Chondrocyte (in vitro differentiated cells): Measurements from ENCODE around the gene ZDHHC7. TPM values are rescaled to one million over a fixed set of nuclear protein-coding genes. Genes with fewer than 3 reads are reported as not detected.

Source experiments
- DNase-seq: peaks from one replicate; pipeline ENCODE4 v3.0.0; 2021; ENCODE audit warnings: mixed read lengths, low spot score
- H3K27ac Mint-ChIP-seq: one replicate; pipeline ENCODE4 v1.8.0; 2021; ENCODE audit warnings: mild to moderate bottlenecking, moderate library complexity, mixed read lengths; ENCODE audit not compliant: unreplicated experiment
- H3K27me3 Mint-ChIP-seq: 2 replicates; pipeline ENCODE4 v1.8.0; 2021; ENCODE audit warnings: low read depth, mixed read lengths
- H3K36me3 Mint-ChIP-seq: 2 replicates; pipeline ENCODE4 v1.8.0; 2021; ENCODE audit warnings: low read depth, mixed read lengths
- H3K4me1 Mint-ChIP-seq: 2 replicates; pipeline ENCODE4 v1.8.0; 2021; ENCODE audit warnings: low read depth, mild to moderate bottlenecking, mixed read lengths
- H3K4me3 Mint-ChIP-seq: one replicate; pipeline ENCODE4 v1.8.0; 2021; ENCODE audit warnings: mild to moderate bottlenecking, moderate library complexity, mixed read lengths; ENCODE audit not compliant: unreplicated experiment
- H3K9me3 Mint-ChIP-seq: 2 replicates; pipeline ENCODE4 v1.8.0; 2021; ENCODE audit warnings: low read depth, mixed read lengths
- total RNA-seq: library from RNA; stranded (reverse); gene quantifications from 3 replicates; pipeline ENCODE4 v1.2.1, GENCODE V29; 2021
- TF ChIP-seq, protein P1 (sequence below): fragments of 200-600 bp; sonication (generic); IDR thresholded peaks from 2 replicates; pipeline ENCODE4 v1.5.0; 2021; ENCODE audit warnings: antibody characterized with exemption, mild to moderate bottlenecking, moderate library complexity

Gene ZDHHC7
- total RNA-seq, 1 donor from 2014 or later, result 50.2 TPM

GRCh38 chr16:84947996-84948850, 63.1 kb downstream of the ZDHHC7 start:
- Mint-ChIP-seq H3K4me3 (no peak overlapping the region), H3K27ac (no peak overlapping the region), H3K36me3 (no peaks in the 10 kb centered on the region), H3K4me1 (peaks cover 11% of the 10 kb centered on the region), H3K9me3 (no peaks in the 10 kb centered on the region), H3K27me3 (no peaks in the 10 kb centered on the region)
- TF ChIP-seq, protein P1, sequence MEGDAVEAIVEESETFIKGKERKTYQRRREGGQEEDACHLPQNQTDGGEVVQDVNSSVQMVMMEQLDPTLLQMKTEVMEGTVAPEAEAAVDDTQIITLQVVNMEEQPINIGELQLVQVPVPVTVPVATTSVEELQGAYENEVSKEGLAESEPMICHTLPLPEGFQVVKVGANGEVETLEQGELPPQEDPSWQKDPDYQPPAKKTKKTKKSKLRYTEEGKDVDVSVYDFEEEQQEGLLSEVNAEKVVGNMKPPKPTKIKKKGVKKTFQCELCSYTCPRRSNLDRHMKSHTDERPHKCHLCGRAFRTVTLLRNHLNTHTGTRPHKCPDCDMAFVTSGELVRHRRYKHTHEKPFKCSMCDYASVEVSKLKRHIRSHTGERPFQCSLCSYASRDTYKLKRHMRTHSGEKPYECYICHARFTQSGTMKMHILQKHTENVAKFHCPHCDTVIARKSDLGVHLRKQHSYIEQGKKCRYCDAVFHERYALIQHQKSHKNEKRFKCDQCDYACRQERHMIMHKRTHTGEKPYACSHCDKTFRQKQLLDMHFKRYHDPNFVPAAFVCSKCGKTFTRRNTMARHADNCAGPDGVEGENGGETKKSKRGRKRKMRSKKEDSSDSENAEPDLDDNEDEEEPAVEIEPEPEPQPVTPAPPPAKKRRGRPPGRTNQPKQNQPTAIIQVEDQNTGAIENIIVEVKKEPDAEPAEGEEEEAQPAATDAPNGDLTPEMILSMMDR, result no peak
- DNase-seq, result no peak

GRCh38 chr16:84947022-84947421, 64.3 kb downstream of the ZDHHC7 start:
- no peak overlapping the region for H3K4me3 Mint-ChIP-seq
- H3K27ac Mint-ChIP-seq, result no peak overlapping the region
- peaks cover 9% of the 10 kb centered on the region for H3K4me1 Mint-ChIP-seq
- no peak for DNase-seq
- peaks cover 6% of the 10 kb centered on the region for H3K9me3 Mint-ChIP-seq
- peaks cover 3% of the 10 kb centered on the region for H3K36me3 Mint-ChIP-seq
- TF ChIP-seq, protein P1, result no peak
- H3K27me3 Mint-ChIP-seq, result no peaks in the 10 kb centered on the region

- TF ChIP-seq, protein P1, result no peak
- peaks cover 8% of the 10 kb centered on the region for H3K9me3 Mint-ChIP-seq
- DNase-seq, result no peak
- peaks cover 15% of the 10 kb centered on the region for H3K4me1 Mint-ChIP-seq
- H3K4me3 Mint-ChIP-seq, result no peak overlapping the region
- H3K27me3 Mint-ChIP-seq, result no peaks in the 10 kb centered on the region
- no peak overlapping the region for H3K27ac Mint-ChIP-seq
- peaks cover 4% of the 10 kb centered on the region for H3K36me3 Mint-ChIP-seq
Measured at GRCh38 chr16:84943620-84944019, 67.7 kb downstream of the ZDHHC7 start.

GRCh38 chr16:84942786-84943185, 68.5 kb downstream of the ZDHHC7 start:
- H3K27ac Mint-ChIP-seq, result no peak overlapping the region
- DNase-seq, result no peak
- no peak overlapping the region for H3K4me3 Mint-ChIP-seq
- H3K4me1 Mint-ChIP-seq, result peaks cover 15% of the 10 kb centered on the region
- H3K27me3 Mint-ChIP-seq, result peaks cover under 1% of the 10 kb centered on the region
- peaks cover 8% of the 10 kb centered on the region for H3K9me3 Mint-ChIP-seq
- H3K36me3 Mint-ChIP-seq, result peaks cover 4% of the 10 kb centered on the region
- TF ChIP-seq, protein P1, result no peak

- TF ChIP-seq, protein P1, result no peak
- peaks cover 1% of the 10 kb centered on the region for H3K27me3 Mint-ChIP-seq
- peaks cover 15% of the 10 kb centered on the region for H3K4me1 Mint-ChIP-seq
- no peak overlapping the region for H3K4me3 Mint-ChIP-seq
- no peak for DNase-seq
- peaks cover 4% of the 10 kb centered on the region for H3K36me3 Mint-ChIP-seq
- H3K27ac Mint-ChIP-seq, result peak overlapping the region; percentile 88
- H3K9me3 Mint-ChIP-seq, result peaks cover 8% of the 10 kb centered on the region
Measured at GRCh38 chr16:84941921-84942320, 69.4 kb downstream of the ZDHHC7 start.
